HUES6 (cell line): ENCODE results near the gene UCHL5.

Experiments used
- H3K27ac ChIP-seq: 2 replicates; pipeline ENCODE4 v1.7.0; 2013; ENCODE audit warnings: low read depth, mild to moderate bottlenecking, low read length, inconsistent platforms
- H3K27me3 ChIP-seq: 2 replicates; pipeline ENCODE4 v1.6.1; 2013; ENCODE audit warnings: low read length; ENCODE audit not compliant: control insufficient read depth, insufficient read depth
- H3K36me3 ChIP-seq: 2 replicates; pipeline ENCODE4 v1.6.1; 2013; ENCODE audit warnings: low read length; ENCODE audit not compliant: control insufficient read depth, insufficient read depth
- H3K4me1 ChIP-seq: 2 replicates; pipeline ENCODE4 v1.6.1; 2013; ENCODE audit warnings: low read length; ENCODE audit not compliant: control insufficient read depth, insufficient read depth
- H3K4me3 ChIP-seq: 2 replicates; pipeline ENCODE4 v1.5.1; 2013; ENCODE audit warnings: low read depth, low read length
- H3K9ac ChIP-seq: one replicate; pipeline ENCODE4 v1.6.1; 2013; ENCODE audit warnings: mild to moderate bottlenecking, low read length
- H3K9me3 ChIP-seq: 2 replicates; pipeline ENCODE4 v1.6.1; 2013; ENCODE audit warnings: low read depth, low read length; ENCODE audit not compliant: control insufficient read depth, insufficient read depth

UCHL5 gene

DNA sequence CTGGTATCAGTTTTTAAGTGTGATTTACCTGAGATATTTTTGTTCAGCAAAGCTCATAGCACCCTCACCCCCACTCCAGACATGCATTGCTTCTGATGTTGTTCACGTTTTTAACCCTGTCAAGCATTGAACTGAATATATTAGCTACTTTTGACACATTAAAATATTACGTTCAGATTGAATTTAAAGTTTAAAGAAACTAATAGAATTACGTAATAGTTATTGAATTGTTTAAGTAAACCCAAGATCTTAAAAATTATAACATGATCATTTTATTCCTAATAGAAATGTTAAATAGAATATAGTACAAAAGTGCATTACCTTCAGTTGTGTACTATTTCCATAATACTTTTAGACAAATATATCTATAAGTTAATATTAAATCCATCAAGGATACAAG is 27.2 kb upstream of the UCHL5 start:
- H3K4me1 ChIP-seq = no peaks in the 10 kb centered on the region
- H3K4me3 ChIP-seq = no peak overlapping the region
- no peak overlapping the region for H3K9ac ChIP-seq
- H3K36me3 ChIP-seq = peaks cover 57% of the 10 kb centered on the region
- no peak overlapping the region for H3K27ac ChIP-seq
- no peaks in the 10 kb centered on the region for H3K9me3 ChIP-seq
- no peaks in the 10 kb centered on the region for H3K27me3 ChIP-seq

DNA sequence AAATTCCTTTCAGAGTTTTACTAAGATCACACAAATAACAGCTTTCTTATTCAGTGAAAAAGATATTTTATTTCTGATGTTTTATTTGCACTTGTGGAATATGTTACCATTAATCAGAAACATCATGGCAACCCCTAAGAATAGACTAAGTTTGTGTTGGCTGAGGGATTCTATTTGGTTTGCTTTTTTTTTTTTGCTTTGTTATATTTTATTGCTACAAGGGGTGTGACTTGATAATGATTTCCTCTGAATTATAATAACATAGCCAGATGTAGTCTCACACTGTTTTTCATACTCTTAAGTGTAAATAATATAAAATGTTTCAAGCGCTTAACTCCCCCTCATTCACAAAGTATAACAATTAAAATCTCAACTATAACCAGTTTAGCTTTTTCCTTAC is 26.1 kb upstream of the UCHL5 start:
- Histone ChIP-seq H3K4me3 (no peak overlapping the region), H3K9ac (no peak overlapping the region), H3K27ac (no peak overlapping the region), H3K9me3 (no peaks in the 10 kb centered on the region), H3K27me3 (no peaks in the 10 kb centered on the region), H3K4me1 (no peaks in the 10 kb centered on the region), H3K36me3 (peaks cover 65% of the 10 kb centered on the region)

DNA sequence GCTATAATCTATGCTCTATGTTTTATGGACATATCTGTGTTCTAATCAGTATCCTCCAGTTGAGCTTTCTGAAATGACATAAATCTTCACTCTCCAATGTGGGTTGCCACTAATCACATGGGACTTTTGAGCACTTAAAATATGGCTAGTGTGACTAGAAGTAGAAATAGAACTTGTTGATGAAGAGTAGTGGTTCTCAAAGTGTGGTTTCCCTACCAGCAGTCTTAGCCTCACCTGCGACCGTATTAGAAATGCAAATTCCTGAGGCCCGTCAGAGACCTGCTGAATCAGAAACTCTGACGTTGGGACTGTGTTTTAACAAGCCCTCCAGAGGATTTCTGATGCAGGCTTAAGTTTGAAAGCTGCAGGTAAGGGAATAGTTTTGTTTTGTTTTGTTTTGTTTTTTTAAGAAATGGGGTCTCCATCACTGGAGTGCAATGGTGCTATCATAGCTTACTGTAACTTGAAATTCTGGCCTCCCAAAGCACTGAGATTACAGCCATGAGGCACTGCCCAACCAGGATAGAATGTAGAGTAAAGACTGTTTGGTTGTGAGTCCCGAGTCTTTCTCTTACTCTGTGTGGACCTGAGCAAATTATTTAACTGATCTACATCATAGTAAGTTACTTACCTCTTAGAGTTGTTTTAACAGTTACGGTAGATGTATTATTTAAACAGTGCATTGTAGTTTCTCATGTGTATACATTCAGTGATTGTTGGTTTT is 24.4 kb upstream of the UCHL5 start:
- peaks cover 75% of the 10 kb centered on the region for H3K36me3 ChIP-seq
- H3K27me3 ChIP-seq = no peaks in the 10 kb centered on the region
- H3K9me3 ChIP-seq = no peaks in the 10 kb centered on the region
- H3K4me1 ChIP-seq = no peaks in the 10 kb centered on the region
- no peak overlapping the region for H3K9ac ChIP-seq
- no peak overlapping the region for H3K27ac ChIP-seq
- no peak overlapping the region for H3K4me3 ChIP-seq

DNA sequence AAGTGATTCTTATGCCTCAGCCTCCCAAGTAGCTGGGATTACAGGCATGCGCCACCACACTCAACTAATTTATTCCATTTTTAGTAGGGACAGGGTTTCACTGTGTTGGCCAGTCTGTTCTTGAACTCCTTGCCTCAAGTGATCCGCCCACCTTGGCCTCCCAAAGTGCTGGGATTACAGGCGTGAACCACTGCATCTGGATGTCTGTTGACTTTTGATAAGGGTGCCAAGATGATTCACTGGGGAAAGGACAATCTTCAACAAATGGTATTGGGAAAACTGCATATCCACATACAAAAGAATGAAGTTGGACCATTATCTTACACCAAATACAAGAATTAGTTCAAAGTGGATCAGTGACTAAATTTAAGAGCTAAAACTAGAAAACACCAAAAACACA is 20.0 kb upstream of the UCHL5 start:
- no peak overlapping the region for H3K4me3 ChIP-seq
- no peaks in the 10 kb centered on the region for H3K4me1 ChIP-seq
- no peak overlapping the region for H3K27ac ChIP-seq
- no peak overlapping the region for H3K9ac ChIP-seq
- H3K9me3 ChIP-seq = no peaks in the 10 kb centered on the region
- no peaks in the 10 kb centered on the region for H3K27me3 ChIP-seq
- H3K36me3 ChIP-seq = peaks cover 74% of the 10 kb centered on the region

DNA sequence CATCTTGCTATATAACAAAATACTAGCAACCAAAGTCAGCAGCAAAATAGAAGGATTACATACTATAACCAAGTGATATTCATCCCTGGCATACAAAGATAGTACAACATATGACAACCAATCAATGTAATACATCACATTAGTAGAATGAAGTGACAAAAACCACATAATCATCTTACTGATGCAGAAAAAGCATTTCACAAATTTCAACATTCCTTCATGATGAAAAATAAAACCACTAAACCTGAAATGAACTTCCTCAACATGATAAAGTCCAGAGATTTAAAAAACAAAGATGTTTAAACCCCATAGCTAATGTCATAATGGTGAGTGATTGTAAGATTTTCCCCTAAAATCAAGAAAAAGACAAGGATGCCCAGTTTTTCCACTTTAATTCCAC is 18.8 kb upstream of the UCHL5 start:
- H3K27ac ChIP-seq = no peak overlapping the region
- H3K9me3 ChIP-seq = no peaks in the 10 kb centered on the region
- no peak overlapping the region for H3K4me3 ChIP-seq
- no peaks in the 10 kb centered on the region for H3K27me3 ChIP-seq
- no peak overlapping the region for H3K9ac ChIP-seq
- H3K36me3 ChIP-seq = peaks cover 67% of the 10 kb centered on the region
- H3K4me1 ChIP-seq = no peaks in the 10 kb centered on the region

DNA sequence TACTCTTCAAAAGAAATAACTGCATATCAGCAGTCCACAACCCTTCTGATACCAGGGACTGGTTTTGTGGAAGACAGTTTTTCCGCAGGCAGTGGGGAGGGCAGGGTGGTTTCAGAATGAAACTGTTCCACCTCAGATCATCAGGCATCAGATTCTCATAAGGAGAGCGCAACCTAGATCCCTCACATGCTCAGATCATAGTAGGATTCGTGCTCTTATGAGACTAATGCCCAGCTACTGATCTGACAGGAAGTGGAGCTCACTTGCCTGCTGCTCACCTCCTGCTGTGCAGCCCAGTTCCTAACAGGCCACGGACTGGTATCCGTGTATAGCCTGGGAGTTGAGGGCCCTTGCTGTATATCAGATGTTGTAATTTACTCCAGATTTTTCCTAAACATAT is 11.8 kb upstream of the UCHL5 start:
- Histone ChIP-seq H3K27me3 (no peaks in the 10 kb centered on the region), H3K27ac (no peak overlapping the region), H3K4me3 (no peak overlapping the region), H3K4me1 (peaks cover 13% of the 10 kb centered on the region), H3K9me3 (no peaks in the 10 kb centered on the region), H3K36me3 (peaks cover 8% of the 10 kb centered on the region), H3K9ac (peak overlapping the region; percentile 35)

DNA sequence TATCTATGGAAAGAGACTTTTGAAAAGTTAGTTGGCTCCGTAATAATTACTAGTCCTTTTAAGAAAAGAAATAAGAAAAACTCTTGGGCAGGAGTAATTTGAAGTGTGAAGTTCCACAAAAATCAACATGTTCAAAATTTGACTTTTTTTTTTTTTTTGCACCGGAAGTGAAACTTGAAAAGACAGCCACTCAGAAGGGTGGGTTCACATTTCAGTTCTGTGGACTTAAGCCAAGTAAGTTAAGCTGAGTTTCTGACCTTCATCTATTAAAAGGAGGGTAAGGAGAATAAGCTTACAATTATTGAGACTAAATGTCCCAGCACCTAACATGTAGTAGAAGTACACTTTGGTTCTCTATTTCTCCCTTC is 11.2 kb upstream of the UCHL5 start:
- no peak overlapping the region for H3K4me3 ChIP-seq

DNA sequence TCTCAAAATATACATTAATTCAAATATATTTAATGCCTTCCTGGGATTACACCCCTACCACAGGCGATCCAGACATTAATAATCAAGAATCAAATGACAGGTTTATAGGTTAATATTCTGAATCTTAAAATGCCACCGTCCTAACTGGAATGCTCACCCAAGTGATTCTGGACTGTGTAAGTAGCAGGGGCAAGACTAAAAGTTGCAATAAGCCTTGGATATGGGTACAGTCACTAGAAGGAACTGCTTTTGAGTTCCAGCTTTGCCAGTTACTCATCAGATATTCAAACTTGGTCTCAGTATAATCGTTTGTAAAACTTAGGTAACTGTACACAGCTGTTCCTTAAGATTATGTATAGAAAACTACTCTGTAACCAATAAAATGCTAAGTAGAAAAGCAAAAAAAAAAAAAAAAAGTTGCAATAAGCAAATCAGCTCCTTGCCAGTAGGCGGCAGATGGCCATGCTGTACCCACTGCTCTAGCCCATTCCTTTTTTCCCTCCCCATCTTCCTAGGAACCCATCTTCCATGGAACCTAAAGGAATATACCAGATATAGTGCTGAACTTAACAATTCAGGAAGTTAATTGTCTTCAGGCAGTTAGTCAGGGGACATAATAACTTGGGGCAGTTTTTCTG is 10.7 kb upstream of the UCHL5 start:
- Histone ChIP-seq H3K9ac (no peak overlapping the region), H3K9me3 (no peaks in the 10 kb centered on the region), H3K4me3 (no peak overlapping the region), H3K4me1 (peaks cover 13% of the 10 kb centered on the region), H3K27ac (no peak overlapping the region), H3K27me3 (no peaks in the 10 kb centered on the region), H3K36me3 (peaks cover 8% of the 10 kb centered on the region)

More for the DNA sequence above, 11.2 kb upstream of the UCHL5 start:
- Histone ChIP-seq H3K27ac (no peak overlapping the region), H3K27me3 (no peaks in the 10 kb centered on the region), H3K9ac (no peak overlapping the region), H3K4me1 (peaks cover 13% of the 10 kb centered on the region), H3K9me3 (no peaks in the 10 kb centered on the region), H3K36me3 (peaks cover 8% of the 10 kb centered on the region)

DNA sequence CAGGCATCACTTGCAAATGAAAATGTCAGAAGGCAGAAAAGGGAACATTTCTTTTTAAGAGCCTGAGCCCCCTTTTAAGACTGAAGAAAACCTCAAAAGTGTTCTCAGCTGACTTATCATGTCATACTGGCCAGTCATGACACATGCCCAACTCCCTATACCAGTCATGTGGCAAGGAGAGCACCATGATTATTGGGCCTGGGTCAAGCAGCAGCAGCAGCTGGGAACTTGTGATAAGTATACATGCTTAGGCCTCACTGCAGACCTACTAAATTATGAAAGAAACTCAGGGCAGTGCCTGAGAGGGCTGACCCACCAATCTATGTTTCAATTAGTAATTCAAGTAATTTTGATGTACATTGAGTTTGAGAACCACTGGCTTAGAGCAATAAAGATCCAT is 8.9 kb upstream of the UCHL5 start:
- no peak overlapping the region for H3K27ac ChIP-seq
- peaks cover 3% of the 10 kb centered on the region for H3K36me3 ChIP-seq
- H3K9ac ChIP-seq = no peak overlapping the region
- H3K9me3 ChIP-seq = no peaks in the 10 kb centered on the region
- H3K4me1 ChIP-seq = peaks cover 13% of the 10 kb centered on the region
- no peak overlapping the region for H3K4me3 ChIP-seq
- H3K27me3 ChIP-seq = no peaks in the 10 kb centered on the region

DNA sequence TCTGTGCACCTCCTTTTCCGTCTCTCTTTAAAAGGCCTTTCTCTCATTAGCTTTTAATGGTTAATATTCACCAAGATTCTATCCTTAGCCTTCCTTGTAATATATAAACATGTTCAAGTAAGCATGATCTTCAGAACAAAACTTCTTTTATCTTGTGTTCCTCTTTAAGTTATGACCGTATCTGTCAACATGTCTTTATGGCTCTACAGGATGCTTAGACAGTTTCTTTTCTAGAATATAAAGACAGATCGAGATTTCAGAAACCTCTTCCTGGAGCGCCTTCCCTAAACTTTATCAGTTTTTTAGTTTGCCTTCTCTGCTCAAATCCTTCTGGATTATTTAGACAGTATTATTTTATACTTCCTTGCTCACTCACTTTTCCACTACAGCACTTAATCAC is 7.4 kb upstream of the UCHL5 start:
- no peak overlapping the region for H3K27ac ChIP-seq

DNA sequence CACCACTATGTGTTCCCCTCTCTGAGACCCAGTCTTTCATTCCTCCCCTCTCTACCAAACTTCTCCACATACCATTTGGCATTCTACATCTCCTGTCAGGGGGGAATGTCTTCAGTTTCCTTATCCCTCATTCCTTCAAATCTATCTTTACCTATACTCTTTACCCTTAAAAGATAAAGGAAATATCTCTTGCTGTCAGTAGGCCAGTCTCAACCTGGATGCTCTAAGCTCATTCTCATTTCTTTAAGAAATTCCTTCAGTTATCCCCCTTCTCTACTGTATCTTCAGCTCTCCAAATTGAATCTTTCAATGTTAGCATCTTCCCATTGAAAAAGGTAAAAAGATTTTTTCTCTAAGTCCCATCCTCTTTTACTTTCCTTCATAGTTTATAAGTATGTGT is 6.8 kb upstream of the UCHL5 start:
- H3K4me3 ChIP-seq = no peak overlapping the region

More for the DNA sequence above, 7.4 kb upstream of the UCHL5 start:
- Histone ChIP-seq H3K9me3 (no peaks in the 10 kb centered on the region), H3K4me3 (no peak overlapping the region), H3K27me3 (no peaks in the 10 kb centered on the region), H3K9ac (no peak overlapping the region), H3K36me3 (peaks cover 3% of the 10 kb centered on the region), H3K4me1 (peaks cover 13% of the 10 kb centered on the region)

More for the DNA sequence above, 6.8 kb upstream of the UCHL5 start:
- Histone ChIP-seq H3K36me3 (peaks cover 3% of the 10 kb centered on the region), H3K9ac (no peak overlapping the region), H3K9me3 (no peaks in the 10 kb centered on the region), H3K4me1 (peaks cover 12% of the 10 kb centered on the region), H3K27ac (no peak overlapping the region), H3K27me3 (no peaks in the 10 kb centered on the region)
